Hematopoietic multipotent progenitor cell (in vitro differentiated cells): ENCODE results near the gene GPR35. TPM values are rescaled to one million over a fixed set of nuclear protein-coding genes. Genes with fewer than 3 reads are reported as not detected.

Source experiments
- small RNA-seq: library from RNA; depleted of rRNA; stranded (forward); fragments of <200 nt; gene quantifications from one replicate; pipeline ENCODE3, GENCODE V24; 2012
- total RNA-seq: library from RNA; depleted of rRNA; stranded (reverse); fragments of >200 nt; gene quantifications from one replicate; pipeline ENCODE4 v1.2.3, GENCODE V29; 2012

Gene GPR35
- total RNA-seq, 1 donor, result 7.8 TPM

Small RNA genes lying within 50 kb of the gene (small RNA-seq; reads per million reads assigned to genes)
- gene AC011298.3, result not detected

Other genes starting within 250 kb of the GPR35 start
- gene GPC1, start 189.8 kb upstream of the GPR35 start, total RNA-seq, result 1.9 TPM
- 24.2 TPM for gene ANKMY1, start 67.5 kb upstream of the GPR35 start, total RNA-seq
- 8.3 TPM for gene DUSP28, start 65.1 kb upstream of the GPR35 start, total RNA-seq
- 45.0 TPM for gene RNPEPL1, start 57.0 kb upstream of the GPR35 start, total RNA-seq
- 36.6 TPM for gene CAPN10, start 38.7 kb upstream of the GPR35 start, total RNA-seq
- under 0.01 TPM for gene AQP12B, start 57.4 kb downstream of the GPR35 start, total RNA-seq
- gene AQP12A, start 66.4 kb downstream of the GPR35 start, total RNA-seq, result not detected
- gene KIF1A, start 194.7 kb downstream of the GPR35 start, total RNA-seq, result not detected
- not detected for gene AGXT, start 243.3 kb downstream of the GPR35 start, total RNA-seq